Tibial nerve (tissue), 4 donors: Measurements from ENCODE around the gene RNF44.
"Not testable (repeated sequence)": the region's sequence is repeated elsewhere in the genome, so short reads cannot be mapped to it uniquely, and the experiment has no call there.

ENCODE experiments used
- EP300 ChIP-seq, 2 donors: sonication (generic); formaldehyde crosslinking; IDR thresholded peaks; one replicate each; pipeline ENCODE4 v1.6.1; 2017; ENCODE audit warnings: antibody characterized with exemption in 2 of 2, mild to moderate bottlenecking in 1 of 2
- POLR2A ChIP-seq, 2 donors: fragments of 450-650 bp; IDR thresholded peaks; one replicate each; pipeline ENCODE4 v1.6.1; 2017; ENCODE audit warnings: antibody characterized with exemption in 2 of 2, mild to moderate bottlenecking in 2 of 2, moderate library complexity in 2 of 2
- TF ChIP-seq, protein P1 (sequence below), 5 experiments: fragments of 200-600 bp in 3 of 5; fragments of 450-650 bp in 2 of 5; sonication (generic) in 3 of 5; IDR thresholded peaks; one replicate each; pipeline ENCODE4 v1.5.1; 2016 to 2019; ENCODE audit warnings: antibody characterized with exemption in 5 of 5, mild to moderate bottlenecking in 3 of 5, moderate library complexity in 2 of 5

DNA sequence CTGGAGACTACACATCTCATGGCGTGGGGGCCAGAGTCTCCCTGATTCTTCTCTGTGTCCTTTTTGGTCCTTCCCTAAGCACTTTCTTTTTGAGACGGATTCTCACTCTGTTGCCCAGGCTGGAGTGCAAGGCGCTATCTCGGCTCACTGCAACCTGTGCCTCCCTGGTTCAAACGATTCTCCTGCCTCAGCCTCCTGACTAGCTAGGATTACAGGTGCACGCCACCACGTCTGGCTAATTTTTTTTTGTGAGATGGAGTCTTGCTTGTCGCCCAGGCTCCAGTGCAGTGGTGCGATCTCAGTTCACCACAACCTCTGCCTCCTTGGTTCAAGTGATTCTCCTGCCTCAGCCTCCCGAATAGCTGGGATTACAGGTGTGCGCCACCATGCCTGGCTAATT is 13.7 kb upstream of the RNF44 start:
- TF ChIP-seq, protein P1, sequence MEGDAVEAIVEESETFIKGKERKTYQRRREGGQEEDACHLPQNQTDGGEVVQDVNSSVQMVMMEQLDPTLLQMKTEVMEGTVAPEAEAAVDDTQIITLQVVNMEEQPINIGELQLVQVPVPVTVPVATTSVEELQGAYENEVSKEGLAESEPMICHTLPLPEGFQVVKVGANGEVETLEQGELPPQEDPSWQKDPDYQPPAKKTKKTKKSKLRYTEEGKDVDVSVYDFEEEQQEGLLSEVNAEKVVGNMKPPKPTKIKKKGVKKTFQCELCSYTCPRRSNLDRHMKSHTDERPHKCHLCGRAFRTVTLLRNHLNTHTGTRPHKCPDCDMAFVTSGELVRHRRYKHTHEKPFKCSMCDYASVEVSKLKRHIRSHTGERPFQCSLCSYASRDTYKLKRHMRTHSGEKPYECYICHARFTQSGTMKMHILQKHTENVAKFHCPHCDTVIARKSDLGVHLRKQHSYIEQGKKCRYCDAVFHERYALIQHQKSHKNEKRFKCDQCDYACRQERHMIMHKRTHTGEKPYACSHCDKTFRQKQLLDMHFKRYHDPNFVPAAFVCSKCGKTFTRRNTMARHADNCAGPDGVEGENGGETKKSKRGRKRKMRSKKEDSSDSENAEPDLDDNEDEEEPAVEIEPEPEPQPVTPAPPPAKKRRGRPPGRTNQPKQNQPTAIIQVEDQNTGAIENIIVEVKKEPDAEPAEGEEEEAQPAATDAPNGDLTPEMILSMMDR (IDR thresholded peaks at IDR 0.05) = not testable (repeated sequence)
- not testable (repeated sequence) for TF ChIP-seq POLR2A, EP300 (IDR thresholded peaks at IDR 0.05)
